Measurements from ENCODE around the gene SUV39H2. TPM values are rescaled to one million over a fixed set of nuclear protein-coding genes. Genes with fewer than 3 reads are reported as not detected.
A peak's percentile ranks its signal among the peaks of the same experiment; 100 is the strongest.
"Not testable (repeated sequence)": the region's sequence is repeated elsewhere in the genome, so short reads cannot be mapped to it uniquely, and the experiment has no call there.

SUV39H2 gene
- total RNA-seq, 3 donors from 2014 or later: 5.4 to 9.3 (median 7.3) TPM

DNA sequence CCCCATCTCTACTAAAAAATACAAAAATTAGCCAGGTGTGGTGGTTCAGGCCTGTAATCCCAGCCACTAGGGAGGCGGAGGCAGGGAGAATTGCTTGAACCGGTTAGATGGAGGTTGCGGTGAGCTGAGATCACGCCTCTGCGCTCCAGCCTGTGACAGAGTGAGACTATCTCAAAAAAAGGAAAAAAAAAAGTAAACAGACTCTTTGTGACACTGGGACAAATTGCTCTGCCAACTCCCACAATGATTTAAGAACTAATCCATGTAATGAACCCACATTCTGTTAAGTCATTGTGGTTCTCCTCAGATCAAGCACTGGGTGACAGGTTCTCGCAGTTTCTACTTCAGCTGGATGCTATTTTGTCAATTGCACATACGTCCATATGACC, 64.3 kb downstream of the SUV39H2 start:
- intact Hi-C loops (cut with DNase I, micrococcal nuclease); DNase-seq; ATAC-seq; H3K36me3 ChIP-seq (ENCODE audit: low read depth); H3K4me1 ChIP-seq (ENCODE audit: low read depth); H3K9me3 ChIP-seq; H3K4me3 ChIP-seq: not testable (repeated sequence)

- intact Hi-C loops (cut with DNase I, micrococcal nuclease): no loop called here
- Histone ChIP-seq H3K9me3 (no peaks in the 10 kb centered on the region), H3K36me3 (ENCODE audit: low read depth) (peaks cover 3% of the 10 kb centered on the region), H3K4me3 (no peak overlapping the region), H3K4me1 (ENCODE audit: low read depth) (no peaks in the 10 kb centered on the region)
- ATAC-seq (no peak), DNase-seq (no peak)
- TF ChIP-seq, protein P1, sequence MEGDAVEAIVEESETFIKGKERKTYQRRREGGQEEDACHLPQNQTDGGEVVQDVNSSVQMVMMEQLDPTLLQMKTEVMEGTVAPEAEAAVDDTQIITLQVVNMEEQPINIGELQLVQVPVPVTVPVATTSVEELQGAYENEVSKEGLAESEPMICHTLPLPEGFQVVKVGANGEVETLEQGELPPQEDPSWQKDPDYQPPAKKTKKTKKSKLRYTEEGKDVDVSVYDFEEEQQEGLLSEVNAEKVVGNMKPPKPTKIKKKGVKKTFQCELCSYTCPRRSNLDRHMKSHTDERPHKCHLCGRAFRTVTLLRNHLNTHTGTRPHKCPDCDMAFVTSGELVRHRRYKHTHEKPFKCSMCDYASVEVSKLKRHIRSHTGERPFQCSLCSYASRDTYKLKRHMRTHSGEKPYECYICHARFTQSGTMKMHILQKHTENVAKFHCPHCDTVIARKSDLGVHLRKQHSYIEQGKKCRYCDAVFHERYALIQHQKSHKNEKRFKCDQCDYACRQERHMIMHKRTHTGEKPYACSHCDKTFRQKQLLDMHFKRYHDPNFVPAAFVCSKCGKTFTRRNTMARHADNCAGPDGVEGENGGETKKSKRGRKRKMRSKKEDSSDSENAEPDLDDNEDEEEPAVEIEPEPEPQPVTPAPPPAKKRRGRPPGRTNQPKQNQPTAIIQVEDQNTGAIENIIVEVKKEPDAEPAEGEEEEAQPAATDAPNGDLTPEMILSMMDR (IDR thresholded peaks at IDR 0.05): no peak
Observed at GRCh38 chr10:14945108-14945507, 66.4 kb downstream of the SUV39H2 start.

DNA sequence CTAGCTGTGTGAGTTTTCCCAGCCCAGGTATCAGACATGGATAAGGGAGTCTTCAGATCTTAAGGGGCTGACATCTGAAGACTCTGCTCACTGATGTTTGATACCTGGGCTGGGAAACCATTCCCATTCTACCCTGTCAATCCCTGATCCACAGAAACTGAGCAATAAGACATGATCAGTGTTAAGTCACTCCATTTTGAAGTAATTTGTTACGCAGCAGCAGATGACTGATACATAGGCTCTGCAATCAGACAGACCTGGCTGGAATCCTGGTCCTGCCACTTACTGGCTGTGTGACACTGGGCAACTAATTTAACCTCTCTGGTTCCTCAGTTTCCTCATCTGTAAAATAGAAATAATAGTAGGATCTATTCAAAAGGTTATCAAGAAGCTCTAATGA, 68.6 kb downstream of the SUV39H2 start:
- TF ChIP-seq, protein P1 (IDR thresholded peaks at IDR 0.05): no peak
- no peak overlapping the region for H3K4me3 ChIP-seq
- no peaks in the 10 kb centered on the region for H3K9me3 ChIP-seq
- DNase-seq (no peak), ATAC-seq (no peak)
- H3K4me1 ChIP-seq (ENCODE audit: low read depth): no peaks in the 10 kb centered on the region
- intact Hi-C loops (cut with DNase I, micrococcal nuclease): no loop called here
- H3K36me3 ChIP-seq (ENCODE audit: low read depth): peaks cover 3% of the 10 kb centered on the region

- intact Hi-C loops (cut with DNase I, micrococcal nuclease): no loop called here
- H3K36me3 ChIP-seq (ENCODE audit: low read depth): peaks cover under 1% of the 10 kb centered on the region
- H3K4me1 ChIP-seq (ENCODE audit: low read depth): peaks cover 9% of the 10 kb centered on the region
- TF ChIP-seq, protein P1 (IDR thresholded peaks at IDR 0.05): no peak
- no peak overlapping the region for H3K4me3 ChIP-seq
- DNase-seq (no peak), ATAC-seq (no peak)
- no peaks in the 10 kb centered on the region for H3K9me3 ChIP-seq
Observed at GRCh38 chr10:14949291-14949690, 70.6 kb downstream of the SUV39H2 start.

GRCh38 chr10:14952851-14953423, 74.3 kb downstream of the SUV39H2 start:
- Histone ChIP-seq H3K36me3 (ENCODE audit: low read depth) (no peaks in the 10 kb centered on the region), H3K4me1 (ENCODE audit: low read depth) (peaks cover 14% of the 10 kb centered on the region), H3K4me3 (peak overlapping the region; percentile 33), H3K9me3 (no peaks in the 10 kb centered on the region)
- intact Hi-C loops (cut with DNase I, micrococcal nuclease): loop anchor here in 1 of 2 donors (10.0 kb wide), 1 partner anchor 152 kb away; no protein-coding TSS in a partner anchor
- DNase-seq (no peak), ATAC-seq (no peak)
- TF ChIP-seq, protein P1 (IDR thresholded peaks at IDR 0.05): no peak

GRCh38 chr10:14953424-14954000, 74.8 kb downstream of the SUV39H2 start:
- Histone ChIP-seq H3K4me1 (ENCODE audit: low read depth) (peaks cover 14% of the 10 kb centered on the region), H3K4me3 (peak overlapping the region; percentile 33), H3K9me3 (no peaks in the 10 kb centered on the region), H3K36me3 (ENCODE audit: low read depth) (no peaks in the 10 kb centered on the region)
- intact Hi-C loops (cut with DNase I, micrococcal nuclease): loop anchor here in 1 of 2 donors (10.0 kb wide), 1 partner anchor 151 kb away; no protein-coding TSS in a partner anchor
- ATAC-seq: peak; percentile 39
- DNase-seq: peak in 1 of 3 donors; percentile 58
- TF ChIP-seq, protein P1 (IDR thresholded peaks at IDR 0.05): no peak

All from mucosa of descending colon (tissue), 3 donors.